HEK293T (cell line): ENCODE results near the gene TPO.
"Not testable (repeated sequence)": the region's sequence is repeated elsewhere in the genome, so short reads cannot be mapped to it uniquely, and the experiment has no call there.

Experiments used
- CTCF ChIA-PET: fragments of 350-600 bp; formaldehyde crosslinking; extraction: SDS; loops from one replicate; lab custom pipeline; 2021; ENCODE audit warnings: antibody characterized with exemption, inconsistent platforms; lab: Yijun Ruan, JAX
- POLR2A ChIA-PET: fragments of 350-600 bp; formaldehyde crosslinking; extraction: SDS; loops from one replicate; lab custom pipeline; 2020; ENCODE audit warnings: antibody characterized with exemption, inconsistent platforms; lab: Yijun Ruan, JAX
- DNase-seq: peaks from one replicate; pipeline ENCODE4 v3.0.0; 2012; ENCODE audit warnings: mixed read lengths; ENCODE audit errors: extremely low spot score
- ARNT ChIP-seq: fragments of 450-650 bp; IDR thresholded peaks from 2 replicates; pipeline ENCODE4 v1.6.1; 2017; ENCODE audit warnings: mild to moderate bottlenecking
- BHLHE40 ChIP-seq: fragments of 450-650 bp; IDR thresholded peaks from 2 replicates; pipeline ENCODE4 v1.6.1; 2016; ENCODE audit warnings: mild to moderate bottlenecking, moderate library complexity, borderline replicate concordance
- CTBP1 ChIP-seq: fragments of 450-650 bp; IDR thresholded peaks from 2 replicates; pipeline ENCODE4 v1.6.1; 2016; ENCODE audit warnings: borderline replicate concordance
- ELF4 ChIP-seq: fragments of 450-650 bp; IDR thresholded peaks from 2 replicates; pipeline ENCODE4 v1.6.1; 2017; ENCODE audit warnings: antibody characterized with exemption
- FOXA1 ChIP-seq: fragments of 450-650 bp; IDR thresholded peaks from 2 replicates; pipeline ENCODE4 v1.6.1; 2016; ENCODE audit warnings: mild to moderate bottlenecking
- FOXK2 ChIP-seq: fragments of 450-650 bp; IDR thresholded peaks from 2 replicates; pipeline ENCODE4 v1.6.1; 2016; ENCODE audit warnings: mild to moderate bottlenecking
- FOXM1 ChIP-seq: fragments of 450-650 bp; IDR thresholded peaks from 2 replicates; pipeline ENCODE4 v1.6.1; 2017; ENCODE audit warnings: mild to moderate bottlenecking, borderline replicate concordance
- HDGF ChIP-seq: fragments of 450-650 bp; IDR thresholded peaks from 2 replicates; pipeline ENCODE4 v1.6.1; 2017; ENCODE audit warnings: antibody characterized with exemption, borderline replicate concordance
- L3MBTL2 ChIP-seq: fragments of 450-650 bp; conservative IDR thresholded peaks from 2 replicates; pipeline ENCODE4 v1.6.1; 2016; ENCODE audit warnings: mild to moderate bottlenecking
- LEF1 ChIP-seq: fragments of 450-650 bp; IDR thresholded peaks from 2 replicates; pipeline ENCODE4 v1.6.1; 2017; ENCODE audit warnings: mild to moderate bottlenecking, borderline replicate concordance
- NFRKB ChIP-seq: fragments of 450-650 bp; IDR thresholded peaks from 2 replicates; pipeline ENCODE4 v1.6.1; 2016; ENCODE audit warnings: mild to moderate bottlenecking, moderate library complexity
- PKNOX1 ChIP-seq: fragments of 450-650 bp; IDR thresholded peaks from 2 replicates; pipeline ENCODE4 v1.6.1; 2016
- SP1 ChIP-seq: fragments of 450-650 bp; IDR thresholded peaks from 2 replicates; pipeline ENCODE4 v1.6.1; 2017
- SUZ12 ChIP-seq: fragments of 450-650 bp; IDR thresholded peaks from 2 replicates; pipeline ENCODE4 v1.6.1; 2016; ENCODE audit warnings: mild to moderate bottlenecking
- TARDBP ChIP-seq: fragments of 450-650 bp; IDR thresholded peaks from 2 replicates; pipeline ENCODE4 v1.6.1; 2016
- ZNF384 ChIP-seq: fragments of 450-650 bp; IDR thresholded peaks from 2 replicates; pipeline ENCODE4 v1.6.1; 2016

Gene TPO

GRCh38 chr2:1512321-1513289, 99.3 kb downstream of the TPO start:
- ChIA-PET POLR2A (no interaction called here), CTCF (no interaction called here)
- TF ChIP-seq PKNOX1 (no peak), FOXA1 (no peak), LEF1 (no peak), ARNT (no peak), NFRKB (no peak), FOXK2 (no peak), CTBP1 (no peak), ZNF384 (no peak), SUZ12 (no peak), HDGF (no peak), FOXM1 (no peak), ELF4 (no peak), TARDBP (no peak), BHLHE40 (no peak)
- no peak for DNase-seq

GRCh38 chr2:1514391-1515072, 101.3 kb downstream of the TPO start:
- DNase-seq, result no peak
- CTCF ChIA-PET, result no interaction called here
- POLR2A ChIA-PET, result no interaction called here
- TF ChIP-seq CTBP1, result no peak
- TF ChIP-seq L3MBTL2, result no peak
- TF ChIP-seq FOXM1, result no peak
- no peak for TF ChIP-seq SP1
- TF ChIP-seq NFRKB, result no peak
- TF ChIP-seq ELF4, result no peak
- TF ChIP-seq ZNF384, result no peak
- TF ChIP-seq LEF1, result no peak
- no peak for TF ChIP-seq PKNOX1
- no peak for TF ChIP-seq ARNT
- TF ChIP-seq HDGF, result no peak
- no peak for TF ChIP-seq FOXA1

GRCh38 chr2:1515073-1515430, 101.8 kb downstream of the TPO start:
- TF ChIP-seq PKNOX1 (no peak), ZNF384 (no peak), ELF4 (no peak), BHLHE40 (no peak), FOXM1 (no peak)
- ChIA-PET CTCF (no interaction called here), POLR2A (no interaction called here)
- no peak for DNase-seq

- ChIA-PET POLR2A (no interaction called here), CTCF (no interaction called here)
- TF ChIP-seq CTBP1, result no peak
- no peak for TF ChIP-seq ZNF384
- TF ChIP-seq LEF1, result no peak
- TF ChIP-seq FOXA1, result no peak
- TF ChIP-seq SP1, result no peak
- no peak for TF ChIP-seq BHLHE40
- TF ChIP-seq PKNOX1, result no peak
- no peak for TF ChIP-seq ELF4
- no peak for DNase-seq
These were observed 102.9 kb downstream of the TPO start for GRCh38 chr2:1515986-1516797.

GRCh38 chr2:1516798-1517060, 103.5 kb downstream of the TPO start:
- TF ChIP-seq SP1 (no peak), ARNT (no peak), PKNOX1 (no peak), L3MBTL2 (no peak), BHLHE40 (no peak), FOXA1 (no peak), ZNF384 (no peak)
- DNase-seq, result no peak
- ChIA-PET POLR2A (no interaction called here), CTCF (no interaction called here)

- DNase-seq, POLR2A ChIA-PET, CTCF ChIA-PET: not testable (repeated sequence)
These were observed 104.0 kb downstream of the TPO start for GRCh38 chr2:1517291-1517690.
